Small intestine (tissue), 7 donors: ENCODE data around the gene KRT76. TPM values are rescaled to one million over a fixed set of nuclear protein-coding genes. Genes with fewer than 3 reads are reported as not detected.

Source experiments
- DNase-seq, 2 donors: peaks; one replicate each; pipeline versions ENCODE4 v3.0.0 to v3.0.0-alpha.2; 2013
- FAIRE-seq: peaks from 2 replicates; lab custom pipeline; 2012; peaks lifted over from hg19 to GRCh38; lab: Jason Lieb, UNC
- H3K27ac ChIP-seq, 3 donors: one replicate each; pipeline ENCODE4 v1.5.1; 2013; ENCODE audit warnings: low read length in 2 of 3, mild to moderate bottlenecking in 2 of 3, control low read depth in 1 of 3, inconsistent platforms in 1 of 3, low read depth in 1 of 3, moderate library complexity in 1 of 3
- H3K27me3 ChIP-seq, 3 donors: one replicate each; pipeline ENCODE4 v1.6.1; 2013; ENCODE audit warnings: low read length in 3 of 3, inconsistent platforms in 1 of 3; ENCODE audit not compliant: control insufficient read depth in 3 of 3, insufficient read depth in 3 of 3
- H3K36me3 ChIP-seq, 3 donors: one replicate each; pipeline ENCODE4 v1.6.1; 2013; ENCODE audit warnings: low read length in 3 of 3, inconsistent platforms in 1 of 3, low read depth in 1 of 3, mild to moderate bottlenecking in 1 of 3, moderate library complexity in 1 of 3; ENCODE audit not compliant: control insufficient read depth in 3 of 3, insufficient read depth in 2 of 3
- H3K4me1 ChIP-seq, 3 donors: one replicate each; pipeline ENCODE4 v1.6.1; 2013; ENCODE audit warnings: low read length in 2 of 3, inconsistent platforms in 1 of 3, low read depth in 1 of 3, mild to moderate bottlenecking in 1 of 3, moderate library complexity in 1 of 3; ENCODE audit not compliant: control insufficient read depth in 3 of 3, insufficient read depth in 2 of 3
- H3K4me3 ChIP-seq, 3 donors: one replicate each; pipeline ENCODE4 v1.5.1; 2013; ENCODE audit warnings: low read length in 3 of 3, control low read depth in 1 of 3, inconsistent platforms in 1 of 3, low read depth in 1 of 3, mild to moderate bottlenecking in 1 of 3, moderate library complexity in 1 of 3
- H3K9me3 ChIP-seq, 2 donors: one replicate each; pipeline ENCODE4 v1.6.1; 2013; ENCODE audit warnings: low read depth in 1 of 2, low read length in 1 of 2; ENCODE audit not compliant: control insufficient read depth in 2 of 2, insufficient read depth in 1 of 2
- WGBS, 3 donors: extraction: QIAGEN DNeasy Blood & Tissue Kit; methylation state at CpG; one replicate each; pipeline ENCODE4 v1.1.7; 2013; 5-methylcytosine and 5-hydroxymethylcytosine counted together
- polyA plus RNA-seq, 4 donors: library from polyadenylated mRNA; stranded (reverse) in 3 of 4; unstranded in 1 of 4; fragments of 200-250 nt in 3 of 4; fragments of 120-200 nt in 1 of 4; gene quantifications; one replicate each; pipeline versions ENCODE4 v1.2.1 to v1.2.3, GENCODE V29; 2013
- donor health status: healthy with polysubstance abuse.
- donor health status: control.
- donor health status: control.
- donor health status: Bipolar disorder and iron deficiency.
- donor health status: healthy.

The KRT76 gene
- polyA plus RNA-seq, 4 donors: not detected

DNA sequence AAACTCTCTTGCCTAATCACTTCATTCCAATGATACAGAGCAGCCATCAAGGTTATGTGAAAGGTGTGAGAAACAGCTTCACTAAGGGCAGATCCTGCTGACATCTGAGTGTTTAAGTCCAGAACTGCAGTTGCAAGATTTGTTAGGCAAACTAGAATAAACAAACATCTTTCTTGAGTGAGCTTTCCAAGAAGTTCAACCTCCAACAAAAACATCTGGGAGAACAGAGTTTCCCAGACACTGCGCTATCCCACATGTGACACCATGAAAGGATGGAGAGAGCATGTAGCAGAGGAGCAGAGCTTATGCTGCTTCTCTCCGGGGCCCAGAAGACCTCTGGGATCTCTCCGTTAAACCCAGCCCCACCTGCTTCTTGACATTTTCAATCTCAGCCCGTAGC, 5.6 kb downstream of the KRT76 start:
- Histone ChIP-seq H3K27ac (no peak overlapping the region), H3K9me3 (no peaks in the 10 kb centered on the region), H3K27me3 (peaks cover 0 to 9% (median 1%) of the 10 kb centered on the region in 3 donors), H3K36me3 (no peaks in the 10 kb centered on the region), H3K4me3 (no peak overlapping the region), H3K4me1 (no peaks in the 10 kb centered on the region)
- FAIRE-seq (no peak), DNase-seq (peak in 1 of 2 donors; percentile 2)
- 60 to 80% (median 77%) methylated on average over 4 of the region's 4 CpGs for WGBS, 3 donors

DNA sequence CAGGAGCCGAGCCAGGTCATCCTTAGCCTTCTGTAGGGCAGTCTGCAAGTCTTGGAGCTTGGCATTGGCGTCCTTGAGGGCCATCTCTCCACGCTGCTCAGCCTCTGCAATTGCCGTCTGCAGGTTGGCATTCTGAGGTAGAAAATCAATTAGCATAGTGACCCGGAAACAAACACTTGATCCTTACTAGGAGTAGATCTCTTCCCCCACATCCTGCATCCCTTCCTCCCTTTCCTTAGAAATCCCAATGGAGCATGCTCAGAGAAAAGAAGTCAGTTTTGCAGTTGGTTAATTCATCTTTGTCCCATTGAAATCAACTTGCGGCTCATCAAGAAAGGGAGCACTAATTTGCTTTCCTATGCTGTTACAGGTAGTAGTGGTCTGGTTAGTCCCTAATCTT, 6.1 kb downstream of the KRT76 start:
- H3K4me1 ChIP-seq: no peaks in the 10 kb centered on the region
- H3K27me3 ChIP-seq: peaks cover 0 to 9% (median 5%) of the 10 kb centered on the region in 3 donors
- no peaks in the 10 kb centered on the region for H3K36me3 ChIP-seq
- no peaks in the 10 kb centered on the region for H3K9me3 ChIP-seq
- no peak overlapping the region for H3K27ac ChIP-seq
- DNase-seq (no peak), FAIRE-seq (no peak)
- 67 to 73% (median 72%) methylated on average over 6 of the region's 6 CpGs for WGBS, 3 donors
- H3K4me3 ChIP-seq: no peak overlapping the region

GRCh38 chr12:52769946-52770345, 7.2 kb downstream of the KRT76 start:
- Histone ChIP-seq H3K9me3 (no peaks in the 10 kb centered on the region), H3K27ac (no peak overlapping the region), H3K36me3 (no peaks in the 10 kb centered on the region), H3K4me1 (no peaks in the 10 kb centered on the region), H3K4me3 (no peak overlapping the region), H3K27me3 (peaks cover 0 to 6% (median 6%) of the 10 kb centered on the region in 3 donors)
- DNase-seq (no peak), FAIRE-seq (no peak)

GRCh38 chr12:52769354-52769753, 7.8 kb downstream of the KRT76 start:
- H3K4me3 ChIP-seq: no peak overlapping the region
- no peaks in the 10 kb centered on the region for H3K36me3 ChIP-seq
- 50 to 67% (median 53%) methylated on average over 3 of the region's 3 CpGs for WGBS, 3 donors
- FAIRE-seq (no peak), DNase-seq (no peak)
- H3K4me1 ChIP-seq: no peaks in the 10 kb centered on the region
- no peaks in the 10 kb centered on the region for H3K9me3 ChIP-seq
- peaks cover 0 to 6% (median 2%) of the 10 kb centered on the region in 3 donors for H3K27me3 ChIP-seq
- no peak overlapping the region for H3K27ac ChIP-seq

- Histone ChIP-seq H3K36me3 (no peaks in the 10 kb centered on the region), H3K4me1 (no peaks in the 10 kb centered on the region), H3K9me3 (no peaks in the 10 kb centered on the region), H3K27ac (no peak overlapping the region), H3K27me3 (peaks cover 0 to 6% (median under 1%) of the 10 kb centered on the region in 3 donors), H3K4me3 (no peak overlapping the region)
- FAIRE-seq (no peak), DNase-seq (no peak)
- WGBS, 3 donors: 76 to 84% (median 83%) methylated on average over 10 of the region's 10 CpGs
Observed at GRCh38 chr12:52768479-52769200, 8.5 kb downstream of the KRT76 start.

DNA sequence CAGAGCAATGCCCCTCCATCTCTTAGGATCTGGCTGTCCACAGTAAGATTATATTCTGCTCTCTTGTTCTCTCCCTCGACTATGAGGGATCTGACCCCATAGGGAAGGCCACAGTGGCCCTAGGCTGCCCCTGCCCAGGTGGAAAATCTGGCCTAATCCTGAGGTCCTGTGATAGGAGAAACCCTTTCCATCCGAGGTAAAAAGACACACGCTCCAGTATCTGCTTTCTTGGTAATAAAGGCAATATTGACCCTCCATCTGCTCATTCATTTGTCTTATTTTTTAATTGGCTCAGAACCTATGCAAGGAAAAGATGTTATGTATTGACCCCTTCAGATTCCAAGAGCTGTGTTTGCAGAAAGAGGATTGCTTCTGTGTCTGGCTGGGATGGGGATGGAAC, 9.7 kb downstream of the KRT76 start:
- Histone ChIP-seq H3K27me3 (peaks cover 0 to 8% (median 0%) of the 10 kb centered on the region in 3 donors), H3K4me3 (no peak overlapping the region), H3K27ac (no peak overlapping the region), H3K4me1 (no peaks in the 10 kb centered on the region), H3K9me3 (no peaks in the 10 kb centered on the region), H3K36me3 (no peaks in the 10 kb centered on the region)
- DNase-seq (no peak), FAIRE-seq (no peak)
- 32 to 36% (median 35%) methylated on average over 3 of the region's 3 CpGs for WGBS, 3 donors

GRCh38 chr12:52767020-52767379, 10.1 kb downstream of the KRT76 start:
- peaks cover 0 to 2% of the 10 kb centered on the region in 2 donors for H3K9me3 ChIP-seq
- H3K4me3 ChIP-seq: no peak overlapping the region
- DNase-seq: no peak
- no peak overlapping the region for H3K27ac ChIP-seq
- peaks cover 0 to 8% (median under 1%) of the 10 kb centered on the region in 3 donors for H3K27me3 ChIP-seq
- no peak for FAIRE-seq
- no peaks in the 10 kb centered on the region for H3K4me1 ChIP-seq
- no peaks in the 10 kb centered on the region for H3K36me3 ChIP-seq
- 67 to 100% (median 83%) methylated on average over 1 of the region's 1 CpG for WGBS, 3 donors

GRCh38 chr12:52766351-52767019, 10.7 kb downstream of the KRT76 start:
- no peak for FAIRE-seq
- 86 to 87% (median 87%) methylated on average over 5 of the region's 5 CpGs for WGBS, 3 donors

More at GRCh38 chr12:52766351-52767019, 10.7 kb downstream of the KRT76 start:
- Histone ChIP-seq H3K36me3 (no peaks in the 10 kb centered on the region), H3K9me3 (peaks cover 0 to 6% of the 10 kb centered on the region in 2 donors), H3K4me3 (no peak overlapping the region), H3K27me3 (peaks cover 0 to 8% (median 3%) of the 10 kb centered on the region in 3 donors), H3K4me1 (no peaks in the 10 kb centered on the region), H3K27ac (no peak overlapping the region)
- DNase-seq: no peak
